Thyroid gland (tissue), 4 donors: ENCODE measurements around the gene MAP3K19. TPM values are rescaled to one million over a fixed set of nuclear protein-coding genes. Genes with fewer than 3 reads are reported as not detected.
"Not testable (repeated sequence)": the region's sequence is repeated elsewhere in the genome, so short reads cannot be mapped to it uniquely, and the experiment has no call there.

ENCODE experiments used
- DNase-seq, 2 donors: peaks; one replicate each; pipeline ENCODE4 v3.0.0-alpha.2; 2019
- H3K27ac ChIP-seq, 3 donors: fragments of 200-600 bp; sonication (generic); 1 replicate in 2 of 3; 2 replicates in 1 of 3; pipeline ENCODE4 v1.5.1; 2016 to 2019; ENCODE audit warnings: mild to moderate bottlenecking in 1 of 3, moderate library complexity in 1 of 3
- H3K27me3 ChIP-seq: fragments of 200-600 bp; sonication (generic); one replicate; pipeline ENCODE4 v1.5.1; 2019
- H3K36me3 ChIP-seq, 2 donors: fragments of 200-600 bp; sonication (generic); one replicate each; pipeline ENCODE4 v1.5.1; 2016 to 2019
- H3K4me1 ChIP-seq, 2 donors: fragments of 200-600 bp; sonication (generic); one replicate each; pipeline ENCODE4 v1.5.1; 2017 to 2019
- H3K4me3 ChIP-seq, 3 donors: fragments of 200-600 bp; sonication (generic); replicated peaks in 1 of 3; 1 replicate in 2 of 3; 2 replicates in 1 of 3; pipeline ENCODE4 v1.5.1; 2016; ENCODE audit warnings: mild to moderate bottlenecking in 1 of 3
- H3K9me3 ChIP-seq: fragments of 200-600 bp; sonication (generic); one replicate; pipeline ENCODE4 v1.5.1; 2017
- POLR2A ChIP-seq, 2 donors: fragments of 450-650 bp; IDR thresholded peaks; one replicate each; pipeline ENCODE4 v1.6.1; 2017; ENCODE audit warnings: antibody characterized with exemption in 2 of 2, mild to moderate bottlenecking in 2 of 2, moderate library complexity in 1 of 2
- WGBS, 2 donors: methylation state at CpG; one replicate each; pipeline ENCODE4 v1.1.5; 2017; 5-methylcytosine and 5-hydroxymethylcytosine counted together
- intact Hi-C: fragments of 100-400 bp; cut with DNase I; formaldehyde crosslinking; loops from one replicate; pipeline ENCODE4 v1.15.1; 2023
- total RNA-seq, 4 donors: library from RNA; depleted of rRNA; stranded (reverse); fragments of >200 nt; gene quantifications; one replicate each; pipeline ENCODE4 v1.2.3, GENCODE V29; 2016
- TF ChIP-seq, protein P1 (sequence below), 6 experiments: fragments of 200-600 bp in 3 of 6; fragments of 450-650 bp in 3 of 6; sonication (generic) in 3 of 6; IDR thresholded peaks; one replicate each; pipeline ENCODE4 v1.5.1; 2016 to 2019; ENCODE audit warnings: antibody characterized with exemption in 6 of 6, mild to moderate bottlenecking in 2 of 6, inconsistent platforms in 1 of 6, moderate library complexity in 1 of 6

MAP3K19 gene
- total RNA-seq, 4 donors from 2014 or later, result 0.15 TPM; not detected in 3

GRCh38 chr2:135050684-135051083 lies 3.4 kb upstream of the MAP3K19 start:
- no peaks in the 10 kb centered on the region for H3K27me3 ChIP-seq
- intact Hi-C loops, result no loop called here
- H3K4me1 ChIP-seq, result peaks cover 5 to 27% of the 10 kb centered on the region in 2 donors
- H3K9me3 ChIP-seq, result no peaks in the 10 kb centered on the region
- H3K27ac ChIP-seq, result no peak overlapping the region
- 91 to 95% methylated on average over 6 of the region's 6 CpGs for WGBS, 2 donors
- no peaks in the 10 kb centered on the region for H3K36me3 ChIP-seq
- H3K4me3 ChIP-seq, result no peak overlapping the region
- DNase-seq, result no peak
- TF ChIP-seq, protein P1, sequence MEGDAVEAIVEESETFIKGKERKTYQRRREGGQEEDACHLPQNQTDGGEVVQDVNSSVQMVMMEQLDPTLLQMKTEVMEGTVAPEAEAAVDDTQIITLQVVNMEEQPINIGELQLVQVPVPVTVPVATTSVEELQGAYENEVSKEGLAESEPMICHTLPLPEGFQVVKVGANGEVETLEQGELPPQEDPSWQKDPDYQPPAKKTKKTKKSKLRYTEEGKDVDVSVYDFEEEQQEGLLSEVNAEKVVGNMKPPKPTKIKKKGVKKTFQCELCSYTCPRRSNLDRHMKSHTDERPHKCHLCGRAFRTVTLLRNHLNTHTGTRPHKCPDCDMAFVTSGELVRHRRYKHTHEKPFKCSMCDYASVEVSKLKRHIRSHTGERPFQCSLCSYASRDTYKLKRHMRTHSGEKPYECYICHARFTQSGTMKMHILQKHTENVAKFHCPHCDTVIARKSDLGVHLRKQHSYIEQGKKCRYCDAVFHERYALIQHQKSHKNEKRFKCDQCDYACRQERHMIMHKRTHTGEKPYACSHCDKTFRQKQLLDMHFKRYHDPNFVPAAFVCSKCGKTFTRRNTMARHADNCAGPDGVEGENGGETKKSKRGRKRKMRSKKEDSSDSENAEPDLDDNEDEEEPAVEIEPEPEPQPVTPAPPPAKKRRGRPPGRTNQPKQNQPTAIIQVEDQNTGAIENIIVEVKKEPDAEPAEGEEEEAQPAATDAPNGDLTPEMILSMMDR (IDR thresholded peaks at IDR 0.05), result no peak

DNA sequence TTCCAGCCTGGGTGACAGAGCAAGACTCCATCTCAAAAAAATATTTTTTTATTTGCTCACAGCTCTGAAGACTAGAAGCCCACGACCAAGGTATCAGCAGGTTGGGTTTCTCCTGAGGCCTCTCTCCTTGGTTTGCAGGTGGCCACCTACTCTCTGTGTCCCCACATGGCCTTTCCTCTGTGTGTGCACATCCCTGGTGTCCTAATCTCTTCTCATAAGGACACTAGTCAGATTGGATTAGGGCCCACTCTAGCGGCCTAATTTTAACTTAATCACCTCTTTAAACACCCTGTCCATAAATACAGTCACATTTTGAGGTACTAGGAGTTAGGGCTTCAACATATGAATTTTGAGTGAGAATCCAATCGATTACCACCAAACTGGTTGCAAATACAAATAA lies 2.9 kb upstream of the MAP3K19 start:
- Histone ChIP-seq H3K36me3 (no peaks in the 10 kb centered on the region), H3K9me3 (no peaks in the 10 kb centered on the region), H3K27ac (no peak overlapping the region), H3K4me3 (no peak overlapping the region), H3K4me1 (peaks cover 5 to 24% of the 10 kb centered on the region in 2 donors), H3K27me3 (no peaks in the 10 kb centered on the region)
- intact Hi-C loops, result no loop called here
- 67 to 73% methylated on average over 3 of the region's 3 CpGs for WGBS, 2 donors
- no peak for DNase-seq
- TF ChIP-seq POLR2A (IDR thresholded peaks at IDR 0.05), result no peak
- TF ChIP-seq, protein P1 (IDR thresholded peaks at IDR 0.05), result no peak

GRCh38 chr2:135048122-135048521 lies 875 bp upstream of the MAP3K19 start:
- WGBS, 2 donors, result 78 to 91% methylated on average over 6 of the region's 6 CpGs
- no peaks in the 10 kb centered on the region for H3K27me3 ChIP-seq
- intact Hi-C loops, result no loop called here
- no peak overlapping the region for H3K27ac ChIP-seq
- DNase-seq, result no peak
- H3K36me3 ChIP-seq, result no peaks in the 10 kb centered on the region
- peaks cover under 1 to 7% of the 10 kb centered on the region in 2 donors for H3K4me1 ChIP-seq
- no peaks in the 10 kb centered on the region for H3K9me3 ChIP-seq
- no peak overlapping the region for H3K4me3 ChIP-seq
- TF ChIP-seq, protein P1 (IDR thresholded peaks at IDR 0.05), result no peak
- no peak for TF ChIP-seq POLR2A (IDR thresholded peaks at IDR 0.05)

- no peak overlapping the region for H3K4me3 ChIP-seq
- intact Hi-C loops, result no loop called here
- no peak overlapping the region for H3K27ac ChIP-seq
- H3K4me1 ChIP-seq, result peaks cover 0 to 5% of the 10 kb centered on the region in 2 donors
- WGBS, 2 donors, result 57 to 70% methylated on average over 2 of the region's 2 CpGs
- H3K27me3 ChIP-seq, result no peaks in the 10 kb centered on the region
- no peaks in the 10 kb centered on the region for H3K36me3 ChIP-seq
- TF ChIP-seq, protein P1 (IDR thresholded peaks at IDR 0.05), result peak in 1 of 6 experiments; percentile 32
- no peak for TF ChIP-seq POLR2A (IDR thresholded peaks at IDR 0.05)
- no peaks in the 10 kb centered on the region for H3K9me3 ChIP-seq
- no peak for DNase-seq
Measured at GRCh38 chr2:135043345-135043744, 3.9 kb downstream of the MAP3K19 start.

DNA sequence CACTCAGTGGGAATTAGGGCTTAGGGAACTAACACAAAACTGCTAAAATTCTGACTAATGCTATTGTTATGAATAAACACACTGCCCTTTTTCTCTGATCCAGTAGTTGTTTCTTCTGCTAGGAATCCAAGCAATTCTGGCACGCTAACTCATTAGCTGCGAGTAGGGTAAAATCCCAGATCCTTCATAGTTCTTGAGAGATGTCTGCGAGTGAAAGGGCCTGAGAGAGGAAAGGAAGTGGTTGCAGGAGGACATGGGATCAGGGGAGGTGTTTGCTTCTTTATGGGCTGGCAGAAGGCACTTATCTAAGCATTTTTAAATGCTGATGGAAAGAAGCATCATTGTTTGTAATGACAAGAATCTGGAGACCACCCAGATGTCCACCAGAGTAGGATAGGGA lies 9.4 kb downstream of the MAP3K19 start:
- TF ChIP-seq, protein P1 (IDR thresholded peaks at IDR 0.05), result no peak
- no peak for TF ChIP-seq POLR2A (IDR thresholded peaks at IDR 0.05)
- intact Hi-C loops, result no loop called here
- no peak overlapping the region for H3K27ac ChIP-seq
- no peaks in the 10 kb centered on the region for H3K27me3 ChIP-seq
- WGBS, 2 donors, result 56 to 86% methylated on average over 3 of the region's 3 CpGs
- no peaks in the 10 kb centered on the region for H3K36me3 ChIP-seq
- DNase-seq, result no peak
- H3K4me1 ChIP-seq, result no peaks in the 10 kb centered on the region
- H3K9me3 ChIP-seq, result no peaks in the 10 kb centered on the region
- no peak overlapping the region for H3K4me3 ChIP-seq

DNA sequence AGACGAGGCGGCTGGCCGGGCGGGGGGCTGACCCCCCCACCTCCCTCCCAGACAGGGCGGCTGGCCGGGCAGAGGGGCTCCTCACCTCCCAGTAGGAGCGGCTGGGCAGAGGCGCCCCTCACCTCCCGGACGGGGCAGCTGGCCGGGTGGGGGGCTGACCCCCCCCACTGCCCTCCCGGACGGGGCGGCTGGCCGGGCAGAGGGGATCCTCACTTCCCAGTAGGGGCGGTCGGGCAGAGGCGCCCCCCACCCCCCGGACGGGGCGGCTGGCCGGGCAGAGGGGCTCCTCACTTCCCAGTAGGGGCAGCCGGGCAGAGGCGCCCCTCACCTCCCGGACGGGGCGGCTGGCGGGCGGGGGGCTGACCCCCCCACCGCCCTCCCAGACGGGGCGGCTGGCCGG lies 14.0 kb downstream of the MAP3K19 start:
- WGBS, 2 donors, result no CpG with 5 or more reads among the region's 33 CpGs
- DNase-seq, H3K4me3 ChIP-seq, H3K36me3 ChIP-seq, H3K9me3 ChIP-seq, intact Hi-C loops, H3K27me3 ChIP-seq, H3K4me1 ChIP-seq, H3K27ac ChIP-seq: not testable (repeated sequence)
